Stimulated activated CD8-positive, alpha-beta memory T cell treated with anti-CD3 and anti-CD28 coated beads, Interleukin-7, amount 100 ng/mL, for 48 hours (primary cell): ENCODE data around the gene NAB2.

Source experiments
- DNase-seq, 2 donors: peaks; one replicate each; pipeline ENCODE4 v3.0.0-alpha.2; 2020; ENCODE audit warnings: low read depth in 1 of 2; ENCODE audit errors: extremely low read depth in 1 of 2

Gene NAB2

DNA sequence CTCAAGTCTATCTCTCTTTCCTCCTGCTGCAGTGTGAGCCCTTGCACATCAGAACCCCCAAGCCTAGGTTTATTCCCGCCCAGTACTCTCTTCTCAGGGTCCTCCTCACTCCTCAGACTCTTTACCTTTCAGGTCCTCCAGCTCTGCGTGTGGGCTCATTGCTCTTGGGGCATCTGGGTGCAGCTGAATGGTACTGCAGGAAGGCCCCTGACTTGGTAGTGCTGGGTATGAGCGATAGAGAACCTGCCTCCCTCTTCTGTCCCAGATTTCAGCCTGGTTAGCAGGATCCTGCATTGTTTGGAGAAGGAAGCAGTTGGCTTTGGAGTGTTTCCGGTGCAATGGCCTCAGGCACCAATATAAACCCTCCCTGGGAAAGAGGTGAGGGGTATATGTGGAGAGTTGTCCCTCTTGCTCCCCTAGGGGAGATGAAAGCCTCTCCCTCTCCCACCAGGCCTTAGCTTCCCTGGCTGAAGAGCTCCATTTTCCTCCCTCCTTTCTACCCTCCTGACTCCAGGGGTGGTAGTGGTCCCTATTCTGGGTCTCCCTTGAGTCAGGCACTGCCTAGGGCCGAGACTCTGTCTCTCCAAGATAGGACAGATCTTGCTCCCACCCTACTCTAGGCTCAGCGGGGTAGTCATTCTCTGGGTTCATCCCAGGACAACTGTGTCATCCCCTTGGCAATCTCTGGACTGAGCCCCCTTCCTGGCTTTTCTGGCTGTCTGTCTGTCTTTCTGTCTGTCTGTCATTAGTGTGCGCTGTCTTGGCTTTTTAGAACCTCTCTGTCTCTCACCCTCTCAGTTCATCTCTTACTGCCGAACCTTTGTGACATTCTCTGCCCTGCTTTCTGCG is 43.2 kb downstream of the NAB2 start:
- DNase-seq: no peak

DNA sequence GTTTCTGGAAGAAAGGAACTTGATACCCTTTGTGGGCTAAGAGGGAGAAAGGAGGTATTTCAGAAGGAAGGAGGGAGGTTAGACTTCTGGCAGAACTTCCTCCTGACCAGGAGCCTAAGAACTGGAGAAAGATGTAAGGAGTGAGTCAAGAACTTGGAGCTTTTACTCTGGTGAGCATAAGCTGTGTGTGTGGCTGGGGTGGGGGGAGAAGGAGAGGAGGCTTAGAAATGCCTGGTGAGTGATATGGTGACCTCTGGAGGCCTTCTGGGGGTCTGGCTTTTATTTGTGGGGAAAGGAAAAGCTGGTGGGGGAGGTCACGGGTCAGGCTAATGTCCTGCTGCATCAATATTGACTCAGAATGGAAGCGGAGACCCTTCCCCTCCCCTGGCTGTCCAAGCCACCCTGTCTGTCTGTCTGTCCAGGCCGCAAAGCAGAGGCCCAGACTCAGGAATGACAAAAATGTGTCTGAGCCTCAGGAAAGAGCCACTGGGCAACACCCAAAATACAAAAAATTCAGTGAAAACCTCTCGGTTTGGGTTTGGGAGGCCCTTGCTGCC is 44.2 kb downstream of the NAB2 start:
- no peak for DNase-seq

DNA sequence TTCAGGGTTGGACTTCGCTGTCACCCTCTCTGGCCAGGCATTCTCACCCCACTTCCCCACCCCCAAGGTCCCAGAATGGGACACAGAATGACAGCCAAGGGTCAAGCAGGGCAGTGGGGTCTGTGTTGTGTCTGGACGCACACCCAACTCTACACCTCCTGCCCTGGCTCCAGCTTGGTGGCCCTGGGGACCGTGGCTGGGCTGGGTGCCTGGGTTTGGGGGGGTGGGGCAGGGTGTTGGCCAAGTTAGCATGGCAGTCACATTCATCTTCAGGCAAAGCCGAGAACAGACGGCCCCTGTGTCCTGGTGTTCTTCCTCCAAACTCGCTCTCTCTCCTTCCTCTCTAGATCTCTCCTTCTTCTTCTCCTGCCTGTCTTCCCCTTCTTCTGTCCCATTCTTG is 45.0 kb downstream of the NAB2 start:
- no peak for DNase-seq

DNA sequence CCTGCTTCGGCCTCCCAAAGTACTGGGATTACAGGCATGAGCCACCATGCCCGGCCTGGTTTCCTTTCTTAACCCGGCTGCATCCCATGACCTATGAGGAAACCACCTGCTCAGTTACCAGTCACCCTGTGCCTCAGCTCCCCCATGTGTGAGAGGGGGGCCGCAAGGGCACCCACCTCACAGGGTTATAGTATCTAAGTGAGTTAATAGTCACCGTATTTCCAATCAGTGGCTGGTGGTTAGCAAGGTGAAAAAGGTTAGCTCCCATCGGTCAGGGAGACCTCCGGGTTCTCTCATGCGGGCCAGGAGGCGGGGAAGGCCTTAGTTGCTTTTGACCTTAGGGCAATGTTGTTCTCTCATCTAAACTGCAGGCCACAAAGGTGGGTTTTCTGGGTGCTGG is 46.0 kb downstream of the NAB2 start:
- DNase-seq: no peak

DNA sequence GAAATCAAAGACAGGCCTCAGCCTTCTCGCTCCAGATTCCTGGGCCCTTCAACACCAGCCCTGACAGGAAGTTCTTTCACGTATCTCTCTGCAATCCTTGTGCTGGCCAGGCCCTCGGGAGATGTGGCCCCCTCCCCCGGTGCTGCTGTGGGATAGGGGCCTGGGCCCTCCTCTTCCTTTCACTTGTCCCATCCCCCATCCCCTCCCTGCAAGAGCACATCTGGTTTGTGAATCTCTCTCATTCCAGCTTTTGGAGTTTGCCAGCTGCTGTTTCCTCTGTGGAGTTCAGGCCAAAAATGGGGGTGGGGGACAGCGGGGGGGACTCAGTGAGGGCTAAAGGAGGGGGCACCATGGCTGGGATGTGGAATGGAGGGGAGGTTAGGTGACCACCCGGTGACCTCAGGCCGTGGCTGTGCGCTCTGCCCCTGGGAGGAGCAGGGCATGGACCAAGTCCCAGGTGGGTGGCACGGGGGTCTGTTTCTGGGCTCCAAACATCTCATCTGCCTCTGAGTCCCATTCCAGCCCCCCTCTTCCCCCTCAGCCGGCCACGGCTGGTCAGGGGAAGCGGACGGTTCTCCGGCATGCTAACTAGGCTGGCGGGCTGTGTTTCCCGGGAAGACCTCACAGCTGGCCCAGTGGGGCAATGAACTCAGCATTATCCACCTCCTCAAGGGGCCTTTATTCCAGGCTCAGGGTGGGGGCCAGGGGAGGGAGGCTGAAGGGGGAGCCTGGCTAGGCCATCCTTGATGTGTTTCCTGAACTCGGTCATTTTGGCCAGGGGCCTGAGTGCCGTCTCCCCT is 46.8 kb downstream of the NAB2 start:
- DNase-seq: no peak

DNA sequence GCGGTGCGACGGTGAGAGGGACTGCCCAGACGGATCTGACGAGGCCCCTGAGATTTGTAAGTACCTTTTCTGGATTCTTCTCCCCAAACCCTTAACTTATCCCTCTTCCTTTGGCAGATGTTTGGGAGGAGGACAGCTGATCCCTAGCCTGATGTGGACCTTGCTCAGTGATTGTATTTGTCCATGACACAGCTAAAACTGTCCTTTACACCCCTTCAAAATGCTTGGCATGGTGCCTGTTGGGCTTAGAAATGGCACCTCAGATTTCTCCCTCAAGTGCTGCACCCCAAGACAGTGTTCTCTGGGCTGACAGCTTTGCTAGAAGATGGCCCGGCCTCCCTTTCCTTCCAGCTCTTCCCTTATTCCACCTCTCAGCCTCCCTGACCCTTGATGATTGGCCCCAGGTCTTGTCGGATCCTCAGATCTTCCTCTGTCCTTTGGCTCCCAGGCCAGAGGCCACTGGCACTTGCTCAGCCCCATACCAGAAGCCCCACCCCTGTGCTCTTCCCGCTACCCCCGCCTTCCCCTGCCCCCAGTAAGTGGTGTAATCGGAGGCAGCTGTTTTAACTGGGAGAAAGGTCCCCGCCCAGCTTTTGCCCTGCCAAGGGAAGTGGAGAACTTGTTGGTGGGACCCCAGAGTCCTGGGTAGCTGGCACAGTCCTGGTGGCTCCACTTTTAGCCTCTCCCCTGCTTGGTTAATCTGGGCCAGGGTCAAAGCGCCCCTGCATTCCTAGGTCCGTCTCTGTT is 49.8 kb downstream of the NAB2 start:
- no peak for DNase-seq

DNA sequence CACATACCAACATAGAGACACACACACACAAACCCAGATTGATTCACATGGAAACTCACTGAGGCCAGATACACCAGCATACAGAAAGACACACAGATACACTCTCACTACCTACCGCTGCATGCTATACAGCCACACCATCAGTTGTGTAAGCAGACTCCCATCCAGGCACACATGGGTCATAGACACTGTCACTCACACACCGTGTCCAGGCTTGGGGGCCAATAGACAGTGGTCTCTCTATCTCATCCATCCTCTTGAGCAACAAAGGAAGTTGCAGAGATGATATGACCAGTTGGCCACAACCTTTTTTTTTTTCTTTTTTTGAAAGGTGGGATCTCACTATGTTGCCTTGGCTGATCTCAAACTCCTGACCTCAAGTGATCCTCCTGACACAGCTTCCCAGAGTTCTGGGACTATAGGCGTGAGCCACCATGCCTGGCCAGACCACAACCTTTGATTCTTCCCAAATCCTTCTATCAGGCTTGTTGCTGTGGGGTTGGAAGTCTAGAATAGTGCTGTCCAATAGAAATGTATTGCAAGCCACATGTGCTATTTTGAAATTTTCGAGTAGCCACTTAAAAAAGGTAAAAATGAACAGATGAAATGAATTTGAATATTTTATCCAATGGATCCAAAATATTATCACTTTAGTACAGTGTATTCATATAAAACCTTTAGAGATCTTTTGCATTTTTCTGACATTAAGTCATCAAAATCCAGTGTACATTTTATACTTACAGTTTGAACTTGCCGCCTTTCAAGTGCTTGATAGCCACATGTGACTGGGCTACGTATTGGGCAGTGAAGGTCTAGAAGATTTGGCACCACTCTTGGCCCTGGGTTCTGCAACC is 51.1 kb downstream of the NAB2 start:
- DNase-seq: no peak

DNA sequence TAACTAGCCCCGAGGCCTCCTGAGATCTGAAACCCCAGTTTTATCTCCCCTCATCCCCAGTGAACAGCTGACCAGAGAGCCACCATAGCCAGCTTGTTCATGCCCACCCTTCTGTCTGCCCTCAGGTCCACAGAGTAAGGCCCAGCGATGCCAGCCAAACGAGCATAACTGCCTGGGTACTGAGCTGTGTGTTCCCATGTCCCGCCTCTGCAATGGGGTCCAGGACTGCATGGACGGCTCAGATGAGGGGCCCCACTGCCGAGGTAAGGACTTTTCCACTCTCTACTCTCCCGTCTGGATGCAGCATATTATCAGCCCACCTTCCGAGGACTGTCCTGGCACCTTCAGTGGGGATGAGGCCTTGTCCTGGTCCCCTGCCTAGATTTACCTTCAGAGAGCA is 52.3 kb downstream of the NAB2 start:
- DNase-seq: no peak

DNA sequence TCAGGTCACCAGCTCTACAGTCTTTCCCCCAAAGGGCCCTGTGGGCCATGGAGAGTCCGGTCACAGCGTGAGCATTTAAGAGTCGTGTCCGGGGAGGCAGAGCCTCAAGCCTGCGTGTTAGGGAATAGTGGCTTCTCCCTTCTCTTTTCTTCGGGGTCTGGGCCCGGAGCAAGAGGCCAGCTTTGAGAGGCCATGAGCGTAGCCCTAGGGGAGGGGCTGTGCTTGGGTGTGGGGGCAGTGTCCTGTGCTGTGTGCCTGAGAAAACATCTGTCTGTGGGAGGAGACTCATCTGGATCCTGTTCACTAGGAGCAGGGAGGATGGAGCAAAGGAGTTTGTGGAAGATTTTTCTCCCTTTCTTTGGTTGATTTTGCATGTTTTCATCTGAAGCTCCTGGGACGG is 53.2 kb downstream of the NAB2 start:
- DNase-seq: no peak

DNA sequence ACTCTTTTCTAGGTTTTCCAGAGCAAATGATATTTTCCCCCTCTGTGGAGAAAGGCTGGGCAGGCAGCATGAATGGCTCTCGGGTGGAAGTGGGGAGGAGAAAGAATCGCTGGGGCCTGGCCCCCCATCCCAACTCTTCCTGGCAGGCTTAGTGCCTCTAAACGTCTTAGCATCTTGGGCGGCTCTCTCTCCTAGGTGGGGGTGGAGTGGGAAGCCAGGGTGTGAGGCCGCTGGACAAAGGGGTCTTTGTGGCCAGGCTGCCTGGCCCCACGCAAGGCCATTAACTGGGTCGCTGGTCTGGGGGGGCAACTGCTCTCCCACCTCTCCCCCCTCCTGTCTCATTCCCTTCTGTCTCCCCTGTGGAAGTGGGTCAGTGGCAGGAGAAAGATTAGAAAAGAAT is 53.8 kb downstream of the NAB2 start:
- DNase-seq: no peak

DNA sequence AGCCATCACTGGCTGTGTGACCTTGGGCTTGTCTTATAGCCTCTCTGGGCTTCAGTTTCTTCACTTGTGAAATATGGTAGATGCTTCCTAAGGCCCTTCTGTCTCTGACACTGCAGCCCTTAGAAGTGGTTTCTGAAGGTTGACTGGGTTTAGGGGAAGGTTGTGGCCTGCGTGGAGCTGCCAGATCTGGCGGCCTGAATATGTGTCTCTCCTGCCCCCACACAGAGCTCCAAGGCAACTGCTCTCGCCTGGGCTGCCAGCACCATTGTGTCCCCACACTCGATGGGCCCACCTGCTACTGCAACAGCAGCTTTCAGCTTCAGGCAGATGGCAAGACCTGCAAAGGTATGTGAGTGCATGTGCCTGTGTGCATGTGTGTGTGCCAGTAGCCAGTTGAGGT is 54.5 kb downstream of the NAB2 start:
- no peak for DNase-seq
